GM19372 (cell line): Measurements from ENCODE around the gene GPD1L.
"Not testable (repeated sequence)": the region's sequence is repeated elsewhere in the genome, so short reads cannot be mapped to it uniquely, and the experiment has no call there.

ENCODE experiments used
- ATAC-seq: cut with Tn5 transposase; IDR thresholded peaks from one replicate; pipeline ENCODE4 v1.9.1; 2021; ENCODE audit warnings: mild to moderate bottlenecking, low read depth, moderate library complexity; ENCODE audit not compliant: unreplicated experiment

Gene GPD1L

GRCh38 chr3:32106132-32106928 is at the start of gene GPD1L:
TSS of gene GPD1L (plus strand) at chr3:32106620. CDS start at chr3:32106712, 92 bp downstream.
- peak; percentile 100 for ATAC-seq

GRCh38 chr3:32058465-32058864 is 48.0 kb upstream of the GPD1L start:
- ATAC-seq: not testable (repeated sequence)

GRCh38 chr3:32062950-32063582 is 43.4 kb upstream of the GPD1L start:
- no peak for ATAC-seq

- no peak for ATAC-seq
Observed at GRCh38 chr3:32066686-32067085, 39.7 kb upstream of the GPD1L start.

GRCh38 chr3:32074194-32074593 is 32.2 kb upstream of the GPD1L start:
- not testable (repeated sequence) for ATAC-seq

- ATAC-seq: no peak
Observed at GRCh38 chr3:32076566-32076965, 29.9 kb upstream of the GPD1L start.

- ATAC-seq: no peak
Observed at GRCh38 chr3:32077260-32078084, 28.9 kb upstream of the GPD1L start.

- no peak for ATAC-seq
Observed at GRCh38 chr3:32078085-32078634, 28.3 kb upstream of the GPD1L start.

- no peak for ATAC-seq
Observed at GRCh38 chr3:32078864-32079263, 27.6 kb upstream of the GPD1L start.

- no peak for ATAC-seq
Observed at GRCh38 chr3:32082721-32083120, 23.7 kb upstream of the GPD1L start.

- no peak for ATAC-seq
Observed at GRCh38 chr3:32083702-32084270, 22.6 kb upstream of the GPD1L start.

- ATAC-seq: no peak
Observed at GRCh38 chr3:32084870-32085269, 21.6 kb upstream of the GPD1L start.

- ATAC-seq: no peak
Observed at GRCh38 chr3:32086464-32086863, 20.0 kb upstream of the GPD1L start.

GRCh38 chr3:32089476-32089875 is 16.9 kb upstream of the GPD1L start:
- no peak for ATAC-seq

- no peak for ATAC-seq
Observed at GRCh38 chr3:32093204-32093603, 13.2 kb upstream of the GPD1L start.

- no peak for ATAC-seq
Observed at GRCh38 chr3:32095431-32095830, 11.0 kb upstream of the GPD1L start.

GRCh38 chr3:32097768-32098167 is 8.7 kb upstream of the GPD1L start:
- ATAC-seq: peak; percentile 71

GRCh38 chr3:32098528-32098927 is 7.9 kb upstream of the GPD1L start:
- ATAC-seq: no peak

GRCh38 chr3:32100465-32100864 is 6.0 kb upstream of the GPD1L start:
- no peak for ATAC-seq

GRCh38 chr3:32102289-32102688 is 4.1 kb upstream of the GPD1L start:
- ATAC-seq: no peak

- ATAC-seq: no peak
Observed at GRCh38 chr3:32104492-32104891, 1.9 kb upstream of the GPD1L start.
